IPS-20b (cell line): ENCODE results near the gene TMEM163.
A peak's percentile ranks its signal among the peaks of the same experiment; 100 is the strongest.

Experiments
- H3K27ac ChIP-seq: one replicate; pipeline ENCODE4 v1.5.1; 2013; ENCODE audit warnings: low read length
- H3K27me3 ChIP-seq: 2 replicates; pipeline ENCODE4 v1.6.1; 2013; ENCODE audit warnings: mild to moderate bottlenecking, low read length, inconsistent platforms; ENCODE audit not compliant: insufficient read depth
- H3K36me3 ChIP-seq: 2 replicates; pipeline ENCODE4 v1.6.1; 2013; ENCODE audit warnings: low read depth, mild to moderate bottlenecking, inconsistent platforms, low read length, moderate library complexity; ENCODE audit not compliant: insufficient read depth
- H3K4me1 ChIP-seq: 2 replicates; pipeline ENCODE4 v1.6.1; 2013; ENCODE audit warnings: mild to moderate bottlenecking, control low read depth, inconsistent platforms, low read length, moderate library complexity; ENCODE audit not compliant: insufficient read depth
- H3K4me3 ChIP-seq: 2 replicates; pipeline ENCODE4 v1.5.1; 2013; ENCODE audit warnings: mild to moderate bottlenecking, low read length, inconsistent platforms
- H3K9ac ChIP-seq: 2 replicates; pipeline ENCODE4 v1.6.1; 2013; ENCODE audit warnings: low read depth, mild to moderate bottlenecking, inconsistent platforms, low read length, moderate library complexity
- H3K9me3 ChIP-seq: 2 replicates; pipeline ENCODE4 v1.6.1; 2013; ENCODE audit warnings: mild to moderate bottlenecking, low read depth, low read length, inconsistent platforms; ENCODE audit not compliant: insufficient read depth

Gene TMEM163

DNA sequence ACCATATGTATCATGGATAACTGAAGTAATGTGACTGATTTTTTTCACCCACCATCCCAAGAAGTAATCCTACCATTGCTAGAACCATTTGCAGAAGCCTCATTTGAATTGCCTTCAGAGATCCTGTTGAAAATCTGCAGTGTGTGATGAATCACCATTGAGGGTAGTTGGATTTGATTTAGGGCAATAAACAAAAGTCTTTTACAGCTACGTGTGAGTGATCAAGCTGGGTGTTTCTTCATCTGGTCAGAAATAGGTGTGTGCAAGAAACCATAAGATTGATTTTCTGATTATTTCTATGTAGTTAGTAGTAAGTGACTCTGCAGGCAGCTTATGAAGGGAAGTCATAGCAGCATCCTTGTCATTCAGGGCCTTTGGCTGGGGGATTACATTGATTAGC, 305.4 kb downstream of the TMEM163 start:
- H3K4me1 ChIP-seq, result peaks cover 4% of the 10 kb centered on the region; the same call in 1 of the 2 replicates
- H3K9me3 ChIP-seq, result no peaks in the 10 kb centered on the region
- no peak overlapping the region for H3K27ac ChIP-seq
- H3K27me3 ChIP-seq, result no peaks in the 10 kb centered on the region
- H3K36me3 ChIP-seq, result no peaks in the 10 kb centered on the region
- H3K9ac ChIP-seq, result no peak overlapping the region
- no peak overlapping the region for H3K4me3 ChIP-seq

GRCh38 chr2:134412639-134412999, 306.2 kb downstream of the TMEM163 start:
- Histone ChIP-seq H3K9ac (no peak overlapping the region), H3K4me3 (no peak overlapping the region), H3K27ac (no peak overlapping the region), H3K36me3 (no peaks in the 10 kb centered on the region), H3K4me1 (peaks cover 4% of the 10 kb centered on the region; the same call in 1 of the 2 replicates), H3K27me3 (no peaks in the 10 kb centered on the region), H3K9me3 (no peaks in the 10 kb centered on the region)

DNA sequence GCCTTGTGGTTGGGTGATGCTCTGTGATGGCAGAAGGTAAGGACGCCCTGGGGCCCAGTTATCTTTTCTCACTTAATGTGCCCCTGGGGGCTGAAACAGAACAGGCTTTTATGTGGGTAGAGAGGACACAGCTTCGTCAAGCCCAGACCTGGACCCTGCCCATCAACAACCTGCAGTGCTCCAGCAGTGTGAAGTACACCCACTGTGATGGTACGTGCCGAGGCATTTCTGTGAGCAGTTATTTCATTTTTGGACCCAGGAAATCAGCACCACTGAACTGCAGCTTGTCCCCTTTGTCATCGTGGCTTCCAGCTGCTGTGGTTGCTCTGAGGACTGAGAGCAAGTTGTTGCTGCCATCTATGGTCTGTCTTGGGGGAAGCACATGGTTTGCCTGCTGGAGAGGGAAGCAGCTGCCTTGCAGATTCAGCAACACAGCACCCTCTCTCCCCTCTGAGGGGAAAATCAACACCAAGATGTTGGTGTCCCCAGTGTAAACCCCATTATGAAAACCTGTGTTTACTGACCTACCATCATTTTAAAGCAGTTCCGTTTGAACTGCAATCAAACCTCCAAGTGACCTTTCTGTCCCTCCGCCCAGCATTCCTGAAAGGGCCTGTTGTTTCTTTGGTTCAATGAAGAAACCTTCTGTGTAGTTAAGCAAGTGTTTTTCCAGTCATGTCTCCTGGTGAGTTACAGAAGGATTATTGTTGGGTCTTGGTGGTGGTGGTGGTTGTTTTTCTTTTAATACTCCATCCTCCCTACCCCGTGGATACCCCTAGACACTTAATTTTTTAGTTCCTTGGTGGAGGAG, 306.8 kb downstream of the TMEM163 start:
- H3K4me1 ChIP-seq, result peaks cover 4% of the 10 kb centered on the region; the same call in 1 of the 2 replicates
- H3K9me3 ChIP-seq, result no peaks in the 10 kb centered on the region
- no peaks in the 10 kb centered on the region for H3K27me3 ChIP-seq
- no peaks in the 10 kb centered on the region for H3K36me3 ChIP-seq
- H3K9ac ChIP-seq, result 0 out of 2 replicates have a peak overlapping the region, but pooled peaks have one; percentile 28
- H3K27ac ChIP-seq, result no peak overlapping the region
- H3K4me3 ChIP-seq, result no peak overlapping the region

- Histone ChIP-seq H3K27me3 (no peaks in the 10 kb centered on the region), H3K4me1 (peaks cover 4% of the 10 kb centered on the region; the same call in 1 of the 2 replicates), H3K36me3 (no peaks in the 10 kb centered on the region), H3K9me3 (no peaks in the 10 kb centered on the region), H3K4me3 (no peak overlapping the region), H3K9ac (no peak overlapping the region), H3K27ac (no peak overlapping the region)
Observed at GRCh38 chr2:134411279-134411827, 307.4 kb downstream of the TMEM163 start.

- Histone ChIP-seq H3K4me1 (peaks cover 4% of the 10 kb centered on the region; the same call in 1 of the 2 replicates), H3K27ac (no peak overlapping the region), H3K9ac (no peak overlapping the region), H3K4me3 (no peak overlapping the region), H3K36me3 (no peaks in the 10 kb centered on the region), H3K27me3 (no peaks in the 10 kb centered on the region), H3K9me3 (no peaks in the 10 kb centered on the region)
Observed at GRCh38 chr2:134410831-134411231, 308.0 kb downstream of the TMEM163 start.

DNA sequence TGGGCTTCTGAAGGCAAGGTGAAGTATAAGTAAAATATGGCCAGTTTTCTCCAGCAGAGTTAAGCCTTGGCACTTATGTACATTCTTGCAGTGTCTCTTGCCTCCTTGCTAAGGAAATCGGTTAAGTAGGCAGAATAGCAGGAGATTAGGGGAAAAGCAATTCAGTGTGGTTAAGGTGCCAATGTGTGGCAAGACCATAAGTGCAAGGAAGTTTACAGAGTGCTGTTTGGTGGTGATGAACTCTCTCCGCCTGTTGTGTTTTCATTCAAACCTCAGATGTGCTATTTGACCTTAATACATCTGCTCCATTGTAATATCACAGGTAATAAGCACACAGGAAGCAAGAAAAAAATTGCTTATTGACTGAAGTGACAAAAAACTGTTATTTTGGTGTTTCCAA, 308.8 kb downstream of the TMEM163 start:
- H3K36me3 ChIP-seq, result no peaks in the 10 kb centered on the region
- H3K27ac ChIP-seq, result no peak overlapping the region
- H3K9me3 ChIP-seq, result no peaks in the 10 kb centered on the region
- no peak overlapping the region for H3K4me3 ChIP-seq
- peaks cover 4% of the 10 kb centered on the region; the same call in 1 of the 2 replicates for H3K4me1 ChIP-seq
- no peak overlapping the region for H3K9ac ChIP-seq
- no peaks in the 10 kb centered on the region for H3K27me3 ChIP-seq

GRCh38 chr2:134408791-134409190, 310.0 kb downstream of the TMEM163 start:
- Histone ChIP-seq H3K27me3 (no peaks in the 10 kb centered on the region), H3K4me1 (peaks cover 4% of the 10 kb centered on the region; the same call in 1 of the 2 replicates), H3K9ac (no peak overlapping the region), H3K36me3 (no peaks in the 10 kb centered on the region), H3K4me3 (no peak overlapping the region), H3K27ac (no peak overlapping the region), H3K9me3 (no peaks in the 10 kb centered on the region)

DNA sequence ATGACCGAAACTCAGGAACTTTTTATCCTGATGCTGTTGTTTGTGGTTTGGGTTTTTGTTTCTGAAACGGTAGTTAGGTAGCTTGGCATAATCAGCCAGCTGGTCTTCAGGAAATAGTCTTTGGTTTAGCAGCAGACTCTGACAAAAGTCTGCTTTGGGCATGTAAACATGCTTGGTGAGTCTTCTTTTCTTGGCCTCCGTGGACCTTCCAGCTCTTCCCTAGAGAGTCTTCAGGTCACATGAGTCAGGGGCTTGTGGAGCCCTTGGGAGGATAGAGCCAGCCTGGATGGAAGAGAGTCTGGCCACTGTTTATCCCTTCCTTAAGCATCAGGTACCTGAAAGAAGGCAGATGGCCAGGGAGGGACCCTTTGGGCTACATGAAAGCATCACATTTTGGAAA, 310.4 kb downstream of the TMEM163 start:
- H3K9me3 ChIP-seq, result no peaks in the 10 kb centered on the region
- peaks cover 4% of the 10 kb centered on the region; the same call in 1 of the 2 replicates for H3K4me1 ChIP-seq
- no peaks in the 10 kb centered on the region for H3K27me3 ChIP-seq
- H3K4me3 ChIP-seq, result no peak overlapping the region
- H3K36me3 ChIP-seq, result 0 out of 2 replicates have a peak, but pooled peaks cover 4% of the 10 kb centered on the region
- no peak overlapping the region for H3K9ac ChIP-seq
- H3K27ac ChIP-seq, result no peak overlapping the region

DNA sequence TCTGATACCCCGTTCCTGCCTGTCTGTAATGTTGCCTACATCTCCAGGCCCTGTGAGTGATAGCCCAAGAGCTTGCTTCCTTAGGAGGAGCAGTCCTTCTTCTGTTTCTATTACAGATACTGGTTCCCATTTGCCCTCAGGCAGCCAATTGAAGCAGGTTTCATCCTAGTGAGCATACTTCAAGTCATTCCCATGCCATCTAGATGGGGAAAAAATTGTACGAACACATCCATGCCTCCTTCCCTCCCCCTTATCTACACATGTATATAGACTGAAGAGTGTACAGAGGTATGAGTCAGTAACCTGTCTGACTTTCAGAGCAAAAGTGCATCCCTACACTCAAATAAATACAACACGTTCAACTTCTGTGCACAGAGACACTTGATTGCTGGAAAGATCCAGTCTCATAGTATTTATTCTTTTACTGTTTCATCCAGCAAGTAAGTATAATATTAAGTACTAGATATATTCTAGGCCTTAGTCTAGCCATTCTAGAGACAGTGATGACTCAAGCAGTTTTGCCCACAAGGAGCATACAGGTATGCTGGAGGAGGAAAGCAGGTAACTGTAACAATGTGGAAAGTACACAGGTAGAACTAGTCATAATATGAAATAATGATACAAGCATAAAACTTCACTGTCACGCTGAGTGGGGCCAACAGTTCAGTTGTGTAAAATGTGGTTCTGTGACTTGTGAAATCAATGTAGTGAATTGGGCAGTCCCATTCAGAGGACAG, 311.5 kb downstream of the TMEM163 start:
- Histone ChIP-seq H3K27ac (no peak overlapping the region), H3K9me3 (no peaks in the 10 kb centered on the region), H3K9ac (no peak overlapping the region), H3K4me3 (no peak overlapping the region), H3K27me3 (no peaks in the 10 kb centered on the region), H3K36me3 (0 out of 2 replicates have a peak, but pooled peaks cover 9% of the 10 kb centered on the region), H3K4me1 (peaks cover 4% of the 10 kb centered on the region; the same call in 1 of the 2 replicates)

DNA sequence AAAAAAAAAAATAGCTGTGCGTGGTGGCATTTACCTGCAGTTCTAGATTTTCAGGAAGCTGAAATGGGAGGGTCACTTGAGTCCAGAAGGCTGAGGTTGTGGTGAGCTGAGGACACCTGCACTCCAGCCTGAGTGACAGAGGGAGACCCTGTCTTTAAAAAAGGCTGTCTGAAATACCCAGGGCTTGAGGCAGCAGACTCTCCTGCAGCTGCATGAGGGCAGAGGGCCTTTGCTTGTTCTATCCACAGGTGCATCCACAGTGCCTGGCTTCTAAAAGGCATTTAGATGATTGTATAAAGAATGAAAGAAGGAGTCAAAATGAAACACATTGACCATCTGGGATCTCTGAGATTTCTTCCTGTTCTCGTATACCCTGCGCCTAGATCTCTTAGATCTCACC, 312.1 kb downstream of the TMEM163 start:
- Histone ChIP-seq H3K4me3 (no peak overlapping the region), H3K9ac (no peak overlapping the region), H3K4me1 (peaks cover 2% of the 10 kb centered on the region; the same call in 1 of the 2 replicates), H3K27me3 (no peaks in the 10 kb centered on the region), H3K9me3 (no peaks in the 10 kb centered on the region), H3K36me3 (0 out of 2 replicates have a peak, but pooled peaks cover 9% of the 10 kb centered on the region), H3K27ac (no peak overlapping the region)

- no peaks in the 10 kb centered on the region for H3K9me3 ChIP-seq
- no peak overlapping the region for H3K4me3 ChIP-seq
- no peaks in the 10 kb centered on the region for H3K4me1 ChIP-seq
- no peak overlapping the region for H3K27ac ChIP-seq
- H3K9ac ChIP-seq, result no peak overlapping the region
- H3K27me3 ChIP-seq, result no peaks in the 10 kb centered on the region
- H3K36me3 ChIP-seq, result 0 out of 2 replicates have a peak, but pooled peaks cover 9% of the 10 kb centered on the region
Observed at GRCh38 chr2:134406311-134406710, 312.5 kb downstream of the TMEM163 start.
